ENCODE data around the gene UNC80.

UNC80 gene

GRCh38 chr2:209985874-209986273 is 214.2 kb downstream of the UNC80 start:
- no peak overlapping the region for H3K4me2 ChIP-seq (ENCODE audit: insufficient read depth, low read length)
- TF ChIP-seq EZH2 (IDR thresholded peaks at IDR 0.05; ENCODE audit: borderline replicate concordance, low read depth, low read length, severe bottlenecking) (no peak), CTCF (IDR thresholded peaks at IDR 0.05; ENCODE audit: borderline replicate concordance, extremely low read depth, low read length, poor library complexity, severe bottlenecking) (no peak)
- H3K36me3 ChIP-seq (ENCODE audit: insufficient read depth, low read length): no peaks in the 10 kb centered on the region
- peaks cover 14% of the 10 kb centered on the region for H3K27me3 ChIP-seq (ENCODE audit: insufficient read depth, low read length, poor library complexity)
- DNase-seq: no peak
- ATAC-seq (ENCODE audit: insufficient read depth, low read depth): no peak
- no peaks in the 10 kb centered on the region for H3K79me2 ChIP-seq (ENCODE audit: insufficient read depth, low read length)
- no peaks in the 10 kb centered on the region for H3K4me1 ChIP-seq (ENCODE audit: insufficient read depth, low read length)
- no peak overlapping the region for H3K9ac ChIP-seq (ENCODE audit: low read depth, low read length)
- H3K4me3 ChIP-seq (ENCODE audit: low read depth in 1 of 2, low read length in 2 of 2): no peak overlapping the region
- H3K27ac ChIP-seq (ENCODE audit: low read length): no peak overlapping the region
- H2AFZ ChIP-seq (ENCODE audit: low read depth, low read length): no peak overlapping the region
- H3K9me3 ChIP-seq (ENCODE audit: insufficient read depth, low read length, severe bottlenecking): no peaks in the 10 kb centered on the region
- no peaks in the 10 kb centered on the region for H4K20me1 ChIP-seq (ENCODE audit: insufficient read depth, low read length)

- no peaks in the 10 kb centered on the region for H4K20me1 ChIP-seq (ENCODE audit: insufficient read depth, low read length)
- no peak overlapping the region for H2AFZ ChIP-seq (ENCODE audit: low read depth, low read length)
- H3K9me3 ChIP-seq (ENCODE audit: insufficient read depth, low read length, severe bottlenecking): no peaks in the 10 kb centered on the region
- H3K4me2 ChIP-seq (ENCODE audit: insufficient read depth, low read length): no peak overlapping the region
- H3K27ac ChIP-seq (ENCODE audit: low read length): no peak overlapping the region
- DNase-seq (no peak), ATAC-seq (ENCODE audit: insufficient read depth, low read depth) (no peak)
- H3K36me3 ChIP-seq (ENCODE audit: insufficient read depth, low read length): no peaks in the 10 kb centered on the region
- no peak overlapping the region for H3K9ac ChIP-seq (ENCODE audit: low read depth, low read length)
- H3K79me2 ChIP-seq (ENCODE audit: insufficient read depth, low read length): no peaks in the 10 kb centered on the region
- no peak overlapping the region for H3K4me3 ChIP-seq (ENCODE audit: low read depth in 1 of 2, low read length in 2 of 2)
- peaks cover 14% of the 10 kb centered on the region for H3K27me3 ChIP-seq (ENCODE audit: insufficient read depth, low read length, poor library complexity)
- no peaks in the 10 kb centered on the region for H3K4me1 ChIP-seq (ENCODE audit: insufficient read depth, low read length)
- TF ChIP-seq CTCF (IDR thresholded peaks at IDR 0.05; ENCODE audit: borderline replicate concordance, extremely low read depth, low read length, poor library complexity, severe bottlenecking) (no peak), EZH2 (IDR thresholded peaks at IDR 0.05; ENCODE audit: borderline replicate concordance, low read depth, low read length, severe bottlenecking) (no peak)
Observed at GRCh38 chr2:209986415-209986814, 214.8 kb downstream of the UNC80 start.

GRCh38 chr2:209988010-209988409 is 216.4 kb downstream of the UNC80 start:
- DNase-seq (no peak), ATAC-seq (ENCODE audit: insufficient read depth, low read depth) (no peak)
- no peak overlapping the region for H3K9ac ChIP-seq (ENCODE audit: low read depth, low read length)
- no peaks in the 10 kb centered on the region for H3K9me3 ChIP-seq (ENCODE audit: insufficient read depth, low read length, severe bottlenecking)
- TF ChIP-seq EZH2 (IDR thresholded peaks at IDR 0.05; ENCODE audit: borderline replicate concordance, low read depth, low read length, severe bottlenecking) (no peak), CTCF (IDR thresholded peaks at IDR 0.05; ENCODE audit: borderline replicate concordance, extremely low read depth, low read length, poor library complexity, severe bottlenecking) (no peak)
- H4K20me1 ChIP-seq (ENCODE audit: insufficient read depth, low read length): no peaks in the 10 kb centered on the region
- no peak overlapping the region for H2AFZ ChIP-seq (ENCODE audit: low read depth, low read length)
- no peak overlapping the region for H3K4me3 ChIP-seq (ENCODE audit: low read depth in 1 of 2, low read length in 2 of 2)
- H3K4me2 ChIP-seq (ENCODE audit: insufficient read depth, low read length): no peak overlapping the region
- no peak overlapping the region for H3K27ac ChIP-seq (ENCODE audit: low read length)
- no peaks in the 10 kb centered on the region for H3K36me3 ChIP-seq (ENCODE audit: insufficient read depth, low read length)
- peaks cover 14% of the 10 kb centered on the region for H3K27me3 ChIP-seq (ENCODE audit: insufficient read depth, low read length, poor library complexity)
- no peaks in the 10 kb centered on the region for H3K79me2 ChIP-seq (ENCODE audit: insufficient read depth, low read length)
- no peaks in the 10 kb centered on the region for H3K4me1 ChIP-seq (ENCODE audit: insufficient read depth, low read length)

GRCh38 chr2:209990838-209991237 is 219.2 kb downstream of the UNC80 start:
- no peak for DNase-seq
- Histone ChIP-seq H3K79me2 (ENCODE audit: insufficient read depth, low read length) (no peaks in the 10 kb centered on the region), H3K4me3 (ENCODE audit: low read depth in 1 of 2, low read length in 2 of 2) (no peak overlapping the region), H3K27ac (ENCODE audit: low read length) (no peak overlapping the region), H3K27me3 (ENCODE audit: insufficient read depth, low read length, poor library complexity) (peaks cover 11% of the 10 kb centered on the region), H4K20me1 (ENCODE audit: insufficient read depth, low read length) (no peaks in the 10 kb centered on the region), H3K36me3 (ENCODE audit: insufficient read depth, low read length) (no peaks in the 10 kb centered on the region), H3K9ac (ENCODE audit: low read depth, low read length) (no peak overlapping the region), H3K9me3 (ENCODE audit: insufficient read depth, low read length, severe bottlenecking) (no peaks in the 10 kb centered on the region), H3K4me2 (ENCODE audit: insufficient read depth, low read length) (no peak overlapping the region), H3K4me1 (ENCODE audit: insufficient read depth, low read length) (no peaks in the 10 kb centered on the region), H2AFZ (ENCODE audit: low read depth, low read length) (no peak overlapping the region)
- TF ChIP-seq CTCF (IDR thresholded peaks at IDR 0.05; ENCODE audit: borderline replicate concordance, extremely low read depth, low read length, poor library complexity, severe bottlenecking): no peak
- no peak for TF ChIP-seq EZH2 (IDR thresholded peaks at IDR 0.05; ENCODE audit: borderline replicate concordance, low read depth, low read length, severe bottlenecking)
- ATAC-seq (ENCODE audit: insufficient read depth, low read depth): no peak
